A172 (cell line): ENCODE data around the gene RPE65. TPM values are rescaled to one million over a fixed set of nuclear protein-coding genes. Genes with fewer than 3 reads are reported as not detected.
A peak's percentile ranks its signal among the peaks of the same experiment; 100 is the strongest.
"Not testable (repeated sequence)": the region's sequence is repeated elsewhere in the genome, so short reads cannot be mapped to it uniquely, and the experiment has no call there.

Source experiments
- DNase-seq: peaks from one replicate; pipeline ENCODE4 v3.0.0-alpha.2; 2015; ENCODE audit warnings: low spot score
- total RNA-seq: library from RNA; depleted of rRNA; stranded (reverse); fragments of >200 nt; shearing (Covaris generic); gene quantifications from 2 replicates; pipeline ENCODE4 v1.2.3, GENCODE V29; 2014

The RPE65 gene
- total RNA-seq, 1 experiment from 2014 or later = not detected

DNA sequence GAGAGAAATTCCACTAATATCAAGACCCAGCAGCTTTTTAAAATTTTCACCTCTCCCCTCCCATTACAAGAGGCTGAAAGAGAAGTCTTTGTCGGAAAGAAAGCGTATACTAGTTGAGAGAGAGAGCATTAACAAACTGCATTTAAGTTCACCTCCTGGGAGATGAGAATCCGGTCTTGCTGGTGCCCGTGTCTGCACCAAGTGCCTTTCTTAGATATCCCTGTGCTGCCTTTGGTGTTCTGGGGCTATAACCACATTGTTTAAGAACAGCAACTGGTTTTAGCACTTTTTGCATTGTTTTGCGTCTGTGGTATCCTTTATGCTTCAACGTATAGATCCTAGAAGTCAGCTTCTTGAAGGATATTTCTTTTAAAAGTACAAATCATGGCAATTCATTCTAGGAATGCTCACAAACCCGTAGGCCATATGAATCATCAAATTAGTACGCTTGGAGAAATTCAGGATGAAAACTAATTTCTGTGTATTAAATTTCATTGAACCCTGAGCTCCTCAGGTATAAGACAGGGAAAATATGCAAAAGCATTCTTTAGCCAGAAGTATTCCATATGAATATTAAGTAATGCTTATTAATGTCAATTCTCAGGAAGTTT, 3.4 kb upstream of the RPE65 start:
- DNase-seq = no peak

- DNase-seq = no peak
Measured at GRCh38 chr1:68448365-68448764, 1.4 kb downstream of the RPE65 start.

- DNase-seq = no peak
Measured at GRCh38 chr1:68445709-68446108, 4.0 kb downstream of the RPE65 start.

- DNase-seq = peak; percentile 65
Measured at GRCh38 chr1:68442822-68443556, 6.8 kb downstream of the RPE65 start.

GRCh38 chr1:68442006-68442405, 7.7 kb downstream of the RPE65 start:
- no peak for DNase-seq

DNA sequence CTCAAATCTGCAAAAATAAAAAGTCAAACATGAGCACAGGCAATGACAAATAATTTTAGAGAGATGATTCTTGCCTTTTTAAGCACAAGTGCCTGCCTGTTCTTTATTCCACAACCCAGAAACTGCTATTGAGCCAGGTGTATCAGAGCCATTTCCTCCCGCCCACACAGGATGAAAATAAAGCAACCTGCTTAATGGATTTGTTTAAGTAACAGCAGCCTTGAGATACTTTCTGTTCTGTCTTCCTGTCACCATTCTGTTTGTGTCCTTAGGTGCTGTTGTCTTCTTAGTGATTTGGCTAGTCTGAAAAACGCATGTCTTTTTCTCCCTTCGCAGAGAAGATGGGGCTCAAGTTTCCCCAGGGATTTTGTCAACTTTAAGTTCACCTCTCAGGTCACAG, 11.4 kb downstream of the RPE65 start:
- DNase-seq = no peak

DNA sequence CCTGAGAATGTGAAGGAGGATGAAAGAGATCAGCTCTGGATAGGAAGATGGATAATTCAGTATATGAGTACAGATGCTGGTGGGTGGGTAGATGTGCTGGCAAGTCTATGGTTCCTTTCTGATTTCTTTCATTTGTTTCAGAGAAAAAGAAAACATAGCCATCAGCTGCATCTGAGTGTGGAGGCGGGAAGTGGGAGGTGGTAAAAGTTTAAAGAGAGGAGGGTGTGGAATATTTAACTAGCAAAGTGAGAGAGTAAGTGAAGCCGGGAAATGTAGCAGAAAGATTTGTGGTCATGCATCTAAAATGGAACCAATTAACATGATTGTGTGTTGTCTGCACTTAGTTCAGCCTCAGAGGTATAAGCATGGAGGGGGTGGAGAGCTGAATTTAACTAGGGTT, 16.4 kb downstream of the RPE65 start:
- DNase-seq = no peak

GRCh38 chr1:68431076-68431475, 18.7 kb downstream of the RPE65 start:
- DNase-seq = no peak

DNA sequence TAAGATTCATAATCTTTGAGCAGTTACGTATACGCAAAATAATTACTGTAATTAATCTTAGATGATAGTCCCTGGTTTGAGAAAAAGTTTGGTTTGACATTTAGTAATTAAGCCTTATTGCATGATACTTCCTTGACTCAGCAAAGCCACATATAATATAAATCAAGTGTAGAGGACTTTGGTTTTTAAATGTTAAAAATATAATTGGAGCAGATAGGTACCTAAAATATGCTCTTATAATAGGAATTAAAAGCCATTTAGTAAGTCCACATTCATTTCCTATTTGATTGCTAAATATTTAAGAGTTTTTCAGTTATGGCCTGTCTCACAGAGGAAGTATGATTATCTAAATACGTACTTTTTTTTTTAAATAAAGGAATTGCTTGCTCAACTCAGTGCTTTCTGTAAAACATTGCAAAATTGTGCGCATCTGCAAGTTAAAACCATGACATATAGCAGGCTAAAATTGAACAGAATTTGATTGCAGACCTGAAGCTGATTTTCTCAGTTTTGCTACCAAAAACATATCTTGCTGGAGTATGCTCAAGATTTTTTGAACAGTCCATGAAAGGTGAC, 20.4 kb downstream of the RPE65 start:
- DNase-seq = no peak

DNA sequence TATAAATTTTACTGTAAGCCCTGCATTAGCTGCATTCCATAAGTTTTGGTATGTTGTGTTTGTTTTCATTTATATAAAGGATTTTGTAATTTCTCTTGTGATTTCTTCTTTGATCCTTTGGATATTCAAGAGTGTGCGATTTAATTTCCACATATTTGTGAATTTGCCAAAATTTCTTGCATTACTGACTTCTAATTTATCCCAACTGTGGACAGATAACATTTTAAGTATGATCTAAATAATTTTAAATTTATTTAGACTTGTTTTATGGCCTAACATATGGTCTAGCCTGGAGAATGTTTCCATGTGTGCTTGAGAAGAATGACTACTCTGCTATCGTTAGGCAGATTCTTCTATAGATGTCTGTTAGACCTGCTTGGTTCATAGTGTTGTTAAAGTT, 23.2 kb downstream of the RPE65 start:
- no peak for DNase-seq

- DNase-seq = no peak
Measured at GRCh38 chr1:68421350-68421749, 28.4 kb downstream of the RPE65 start.

DNA sequence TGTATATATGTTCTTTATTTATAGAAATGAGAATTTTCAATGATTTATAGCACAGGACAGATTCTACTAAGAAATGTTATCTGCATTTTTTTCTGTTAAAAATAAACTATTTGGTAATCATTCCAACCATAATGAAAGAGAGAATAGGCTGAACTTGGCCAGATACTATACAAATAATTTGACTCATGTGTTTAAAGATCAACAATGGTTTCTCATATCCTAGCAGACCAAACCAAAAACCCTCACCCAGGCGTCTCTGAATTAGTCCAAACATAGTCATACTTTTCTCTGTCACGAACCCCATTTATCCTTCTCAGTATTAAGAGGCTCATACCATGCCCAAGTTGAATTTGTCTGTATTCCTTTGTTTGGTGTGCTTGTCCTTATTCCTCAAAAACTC, 40.3 kb downstream of the RPE65 start:
- DNase-seq = no peak

DNA sequence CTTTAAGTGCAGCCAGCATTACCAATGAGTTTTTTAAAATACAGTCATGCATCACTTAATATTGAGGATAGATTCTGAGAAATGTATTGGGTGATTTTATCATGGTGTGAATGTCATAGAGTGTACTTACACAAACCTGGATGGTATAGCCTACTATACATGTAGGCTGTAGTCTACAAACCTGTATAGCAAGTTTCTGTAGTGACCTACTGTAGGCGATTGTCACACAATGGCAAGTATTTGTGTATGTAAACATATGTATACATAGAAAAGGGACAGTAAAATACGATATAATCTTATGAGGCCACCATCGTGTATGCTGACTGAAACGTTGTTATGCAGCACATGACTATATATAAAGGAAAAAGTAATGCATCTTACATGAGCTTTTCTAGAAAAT, 48.2 kb downstream of the RPE65 start:
- no peak for DNase-seq

DNA sequence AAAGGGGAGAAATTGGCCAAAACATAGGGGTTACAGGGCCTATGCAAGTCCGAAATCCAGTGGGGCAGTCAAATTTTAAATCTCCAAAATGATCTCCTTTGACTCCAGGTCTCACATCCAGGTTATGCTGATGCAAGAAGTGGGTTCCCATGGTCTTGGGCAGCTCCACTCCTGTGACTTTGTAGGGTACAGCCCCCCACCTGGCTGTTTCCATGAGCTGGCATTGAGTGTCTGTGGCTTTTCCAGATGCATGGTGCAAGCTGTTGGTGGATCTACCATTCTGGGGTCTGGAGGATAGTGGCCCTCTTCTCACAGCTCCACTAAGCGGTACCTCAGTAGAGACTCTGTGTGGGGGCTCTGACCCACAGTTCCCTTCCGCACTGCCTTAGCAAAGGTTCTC, 54.2 kb downstream of the RPE65 start:
- not testable (repeated sequence) for DNase-seq

DNA sequence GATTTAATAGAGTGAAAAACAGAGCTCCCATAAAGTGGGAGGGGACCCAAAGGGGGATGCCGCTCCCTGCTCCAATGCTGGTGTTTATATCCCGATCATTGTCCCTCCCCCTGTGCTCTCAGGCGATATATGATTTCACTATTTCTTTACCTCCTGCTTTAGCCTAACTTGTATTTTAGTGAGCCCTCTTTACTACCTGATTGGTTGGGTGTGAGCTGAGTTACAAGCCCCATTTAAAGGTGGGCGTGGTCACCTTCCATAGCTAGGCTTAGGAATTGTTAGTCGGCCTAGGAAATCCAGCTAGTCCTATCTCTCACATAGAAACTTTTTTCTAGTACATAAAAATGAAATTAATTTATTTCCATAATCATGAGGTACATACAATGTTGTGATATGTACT, 57.3 kb downstream of the RPE65 start:
- DNase-seq = not testable (repeated sequence)

DNA sequence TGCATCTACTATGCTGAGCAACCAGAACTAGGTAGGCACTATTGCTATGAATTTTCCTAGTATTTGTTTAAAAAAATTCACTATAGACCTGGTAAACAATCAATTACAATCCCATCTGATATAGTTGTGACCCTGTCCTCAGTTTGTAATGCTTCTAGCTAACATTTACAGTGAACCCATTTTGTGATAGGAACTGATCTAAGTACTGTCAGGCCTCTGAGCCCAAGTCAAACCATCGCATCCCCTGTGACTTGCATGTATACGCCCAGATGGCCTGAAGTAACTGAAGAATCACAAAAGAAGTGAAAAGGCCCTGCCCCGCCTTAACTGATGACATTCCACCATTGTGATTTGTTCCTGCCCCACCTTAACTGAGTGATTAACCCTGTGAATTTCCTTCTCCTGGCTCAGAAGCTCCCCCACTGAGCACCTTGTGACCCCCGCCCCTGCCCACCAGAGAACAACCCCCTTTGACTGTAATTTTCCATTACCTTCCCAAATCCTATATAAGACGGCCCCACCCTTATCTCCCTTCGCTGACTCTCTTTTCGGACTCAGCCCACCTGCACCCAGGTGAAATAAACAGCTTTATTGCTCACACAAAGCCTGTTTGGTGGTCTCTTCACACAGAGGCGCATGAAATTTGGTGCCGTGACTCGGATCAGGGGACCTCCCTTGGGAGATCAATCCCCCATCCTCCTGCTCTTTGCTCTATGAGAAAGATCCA, 63.8 kb downstream of the RPE65 start:
- DNase-seq = peak; percentile 38

DNA sequence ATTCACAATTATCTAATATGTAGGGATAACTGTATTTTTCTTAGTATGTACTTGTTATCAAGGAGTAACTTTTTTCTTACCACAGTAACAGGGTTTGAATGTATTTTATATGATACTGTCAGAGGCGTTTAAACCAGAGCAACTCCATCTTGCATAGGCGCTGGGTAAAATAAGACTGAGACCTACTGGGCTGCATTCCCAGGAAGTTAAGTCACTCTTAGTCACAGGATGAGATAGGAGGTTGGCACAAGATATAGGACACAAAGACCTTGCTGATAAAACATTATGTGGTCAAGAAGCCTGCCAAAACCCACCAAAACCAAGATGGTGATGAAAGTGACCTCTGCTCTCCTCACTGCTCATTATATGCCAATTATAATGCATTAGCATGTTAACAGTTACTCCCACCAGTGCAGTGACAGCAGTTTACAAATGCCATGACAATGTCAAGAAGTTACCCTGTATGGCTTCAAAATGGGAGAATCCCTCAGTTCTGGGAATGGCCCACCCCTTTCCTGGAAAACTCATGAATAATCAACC, 64.8 kb downstream of the RPE65 start:
- DNase-seq = peak; percentile 99

DNA sequence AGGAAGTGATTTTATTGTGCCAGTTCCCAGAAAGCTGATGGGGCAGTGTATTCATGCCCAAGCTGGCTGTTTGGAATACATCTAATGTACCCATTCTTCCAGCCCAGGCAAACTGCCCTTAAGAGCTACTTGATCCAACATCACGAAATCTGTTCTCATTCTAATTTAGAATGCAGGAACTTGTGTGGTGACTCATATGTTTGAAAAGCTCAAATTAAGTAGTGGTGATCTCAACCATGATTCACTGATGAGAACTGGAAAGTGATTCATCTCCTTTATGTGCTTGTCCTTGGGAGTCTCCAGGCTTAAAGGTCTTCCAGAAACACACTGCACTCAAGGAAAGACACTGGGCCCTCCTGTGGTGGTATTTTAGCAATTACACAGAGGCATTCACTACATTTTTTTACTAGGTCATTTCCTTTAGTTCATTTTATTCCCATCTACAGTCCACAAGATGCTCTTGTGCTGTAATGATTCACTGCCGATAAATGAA, 65.4 kb downstream of the RPE65 start:
- peak; percentile 99 for DNase-seq

- no peak for DNase-seq
Measured at GRCh38 chr1:68383092-68383491, 66.7 kb downstream of the RPE65 start.

DNA sequence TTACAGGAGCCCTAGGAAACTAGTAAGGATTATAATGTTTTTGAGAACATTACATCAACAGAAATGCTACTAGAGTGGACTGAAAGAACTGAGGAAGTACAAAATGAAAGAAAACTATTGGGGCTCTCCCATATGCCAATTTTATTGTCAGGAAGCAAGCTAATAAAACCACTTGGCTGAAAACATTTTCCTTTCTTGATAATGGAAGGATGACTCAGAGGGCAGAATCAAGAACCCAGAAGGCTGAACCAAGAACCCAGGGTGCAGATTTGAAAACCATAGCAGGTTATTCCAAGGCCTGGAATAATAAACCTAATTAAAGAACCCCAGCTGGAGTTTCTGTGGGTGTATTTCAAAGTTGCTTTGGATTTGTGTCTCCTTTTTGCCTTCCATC, 70.7 kb downstream of the RPE65 start:
- DNase-seq = peak; percentile 34
